Natural killer cell (primary cell): Measurements from ENCODE around the gene CLINT1. TPM values are rescaled to one million over a fixed set of nuclear protein-coding genes. Genes with fewer than 3 reads are reported as not detected.

Source experiments
- ATAC-seq, 3 donors: fragments of 150-1000 bp in 2 of 3; fragments of 200-7000 bp in 1 of 3; cut with Tn5 transposase; 1 replicate in 1 of 3; 2 replicates in 2 of 3; pipeline ENCODE4 v1.10.0; 2021; ENCODE audit warnings: mild to moderate bottlenecking in 2 of 3, moderate library complexity in 2 of 3
- DNase-seq, 2 donors: peaks; one replicate each; pipeline versions ENCODE4 v3.0.0 to v3.0.0-alpha.2; 2013 to 2021; ENCODE audit warnings: mixed read lengths in 1 of 2
- H3K27ac ChIP-seq: one replicate; pipeline ENCODE4 v1.5.1; 2013; ENCODE audit warnings: mild to moderate bottlenecking, low read length
- H3K27me3 ChIP-seq: one replicate; pipeline ENCODE4 v1.6.1; 2013; ENCODE audit warnings: low read length; ENCODE audit not compliant: control insufficient read depth, insufficient read depth
- H3K36me3 ChIP-seq: one replicate; pipeline ENCODE4 v1.6.1; 2013; ENCODE audit warnings: low read length; ENCODE audit not compliant: control insufficient read depth, insufficient read depth
- H3K4me1 ChIP-seq: one replicate; pipeline ENCODE4 v1.6.1; 2013; ENCODE audit warnings: low read length; ENCODE audit not compliant: control insufficient read depth, insufficient read depth
- H3K4me3 ChIP-seq: one replicate; pipeline ENCODE4 v1.5.1; 2013; ENCODE audit warnings: low read length
- H3K9me3 ChIP-seq: one replicate; pipeline ENCODE4 v1.6.1; 2013; ENCODE audit warnings: low read length; ENCODE audit not compliant: control insufficient read depth, insufficient read depth
- H3K27ac Mint-ChIP-seq, 2 donors: one replicate each; pipeline ENCODE4 v1.8.0; 2022; ENCODE audit warnings: mild to moderate bottlenecking in 2 of 2, mixed read lengths in 2 of 2, moderate library complexity in 1 of 2
- H3K27me3 Mint-ChIP-seq, 2 donors: one replicate each; pipeline ENCODE4 v1.8.0; 2022; ENCODE audit warnings: low read depth in 2 of 2, mixed read lengths in 2 of 2
- H3K36me3 Mint-ChIP-seq: one replicate; pipeline ENCODE4 v1.8.0; 2022; ENCODE audit warnings: mixed read lengths
- H3K4me1 Mint-ChIP-seq, 2 donors: one replicate each; pipeline ENCODE4 v1.8.0; 2022; ENCODE audit warnings: mixed read lengths in 2 of 2
- H3K4me3 Mint-ChIP-seq: one replicate; pipeline ENCODE4 v1.8.0; 2022; ENCODE audit warnings: mild to moderate bottlenecking, moderate library complexity, mixed read lengths
- H3K9me3 Mint-ChIP-seq, 2 donors: one replicate each; pipeline ENCODE4 v1.8.0; 2022; ENCODE audit warnings: mixed read lengths in 2 of 2
- WGBS: methylation state at CpG from one replicate; pipeline ENCODE4 v1.1.7; 2013; ENCODE audit warnings: missing lambda C conversion rate; ENCODE audit not compliant: insufficient coverage; 5-methylcytosine and 5-hydroxymethylcytosine counted together
- intact Hi-C: fragments of 100-400 bp; cut with micrococcal nuclease; formaldehyde crosslinking; loops from one replicate; pipeline ENCODE4 v1.14.2; 2022
- total RNA-seq, 4 donors: library from RNA; stranded (reverse); fragments of 120-200 nt in 1 of 4; gene quantifications; one replicate each; pipeline versions ENCODE4 v1.2.3 to v1.2.4, GENCODE V29; 2013 to 2022
- TF ChIP-seq, protein P1 (sequence below): fragments of 200-600 bp; IDR thresholded peaks from one replicate; pipeline ENCODE4 v1.8.0; 2022; ENCODE audit warnings: antibody characterized with exemption

CLINT1 gene
- total RNA-seq, result 100 to 1,000 TPM; 111 to 156 (median 132) TPM
- total RNA-seq (2013), result 97.3 TPM

DNA sequence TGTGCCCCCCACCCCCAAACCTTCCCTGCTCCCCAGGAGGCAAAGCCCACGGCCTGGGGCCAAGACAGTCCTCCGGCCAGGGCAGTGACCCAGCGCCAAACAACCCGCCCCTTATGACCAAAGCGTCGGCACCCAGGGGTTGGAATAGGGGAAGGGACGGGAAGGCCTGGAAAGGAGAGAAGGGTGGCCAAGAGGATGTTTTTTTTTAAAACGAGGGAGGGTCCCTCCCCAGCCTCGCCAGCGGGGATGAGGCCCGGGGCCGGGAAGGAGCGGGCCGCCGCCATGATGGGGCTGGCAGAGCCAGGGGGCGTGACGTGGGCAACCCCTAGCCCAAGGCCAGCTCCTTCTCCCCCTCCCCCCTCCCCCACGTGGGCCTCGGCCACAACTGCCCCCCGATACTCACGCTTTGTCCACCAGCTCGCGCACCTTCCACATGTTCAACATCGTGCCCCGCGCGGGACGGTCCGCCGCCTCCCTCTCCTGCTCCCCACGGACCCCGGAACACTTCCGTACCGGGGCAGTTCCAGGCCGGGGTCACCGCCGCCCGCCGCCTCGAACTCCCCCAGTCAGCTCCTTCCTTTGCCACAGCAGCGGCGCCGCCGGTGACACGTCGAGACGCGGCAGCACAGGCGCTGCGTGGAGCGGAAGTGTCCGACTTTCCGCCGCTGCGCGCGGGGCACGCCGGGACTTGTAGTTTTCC lies at the start of gene CLINT1:
CLINT1 (minus strand) TSS at position 619 of the 700 bp plus-strand sequence; CDS start at position 444, 175 bp downstream.
- DNase-seq (peak; percentile 82 to 94), ATAC-seq (peak; percentile 87 to 91 (median 91))
- H3K36me3 Mint-ChIP-seq, result no peaks in the 10 kb centered on the region
- peaks cover 10% of the 10 kb centered on the region for H3K4me1 ChIP-seq
- intact Hi-C loops, result loop anchor here (2.0 to 5.0 kb wide), 2 partner anchors 36 to 716 kb away; partner anchors contain the start of gene MED7
- TF ChIP-seq, protein P1, sequence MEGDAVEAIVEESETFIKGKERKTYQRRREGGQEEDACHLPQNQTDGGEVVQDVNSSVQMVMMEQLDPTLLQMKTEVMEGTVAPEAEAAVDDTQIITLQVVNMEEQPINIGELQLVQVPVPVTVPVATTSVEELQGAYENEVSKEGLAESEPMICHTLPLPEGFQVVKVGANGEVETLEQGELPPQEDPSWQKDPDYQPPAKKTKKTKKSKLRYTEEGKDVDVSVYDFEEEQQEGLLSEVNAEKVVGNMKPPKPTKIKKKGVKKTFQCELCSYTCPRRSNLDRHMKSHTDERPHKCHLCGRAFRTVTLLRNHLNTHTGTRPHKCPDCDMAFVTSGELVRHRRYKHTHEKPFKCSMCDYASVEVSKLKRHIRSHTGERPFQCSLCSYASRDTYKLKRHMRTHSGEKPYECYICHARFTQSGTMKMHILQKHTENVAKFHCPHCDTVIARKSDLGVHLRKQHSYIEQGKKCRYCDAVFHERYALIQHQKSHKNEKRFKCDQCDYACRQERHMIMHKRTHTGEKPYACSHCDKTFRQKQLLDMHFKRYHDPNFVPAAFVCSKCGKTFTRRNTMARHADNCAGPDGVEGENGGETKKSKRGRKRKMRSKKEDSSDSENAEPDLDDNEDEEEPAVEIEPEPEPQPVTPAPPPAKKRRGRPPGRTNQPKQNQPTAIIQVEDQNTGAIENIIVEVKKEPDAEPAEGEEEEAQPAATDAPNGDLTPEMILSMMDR, result no peak
- H3K27ac ChIP-seq, result peak within 1 kb of the TSS; percentile 93
- no peaks in the 10 kb centered on the region for H3K9me3 Mint-ChIP-seq
- H3K4me3 ChIP-seq, result peak within 1 kb of the TSS; percentile 96
- H3K4me3 Mint-ChIP-seq, result peak within 1 kb of the TSS; percentile 98
- no peaks in the 10 kb centered on the region for H3K9me3 ChIP-seq
- H3K27ac Mint-ChIP-seq, result peak within 1 kb of the TSS; percentile 98 to 99
- H3K36me3 ChIP-seq, result no peaks in the 10 kb centered on the region
- WGBS, result under 1% methylated on average over 59 of the region's 59 CpGs
- peaks cover 0 to 3% of the 10 kb centered on the region in 2 donors for H3K27me3 Mint-ChIP-seq
- no peaks in the 10 kb centered on the region for H3K27me3 ChIP-seq
- H3K4me1 Mint-ChIP-seq, result peaks cover 50 to 55% of the 10 kb centered on the region in 2 donors

DNA sequence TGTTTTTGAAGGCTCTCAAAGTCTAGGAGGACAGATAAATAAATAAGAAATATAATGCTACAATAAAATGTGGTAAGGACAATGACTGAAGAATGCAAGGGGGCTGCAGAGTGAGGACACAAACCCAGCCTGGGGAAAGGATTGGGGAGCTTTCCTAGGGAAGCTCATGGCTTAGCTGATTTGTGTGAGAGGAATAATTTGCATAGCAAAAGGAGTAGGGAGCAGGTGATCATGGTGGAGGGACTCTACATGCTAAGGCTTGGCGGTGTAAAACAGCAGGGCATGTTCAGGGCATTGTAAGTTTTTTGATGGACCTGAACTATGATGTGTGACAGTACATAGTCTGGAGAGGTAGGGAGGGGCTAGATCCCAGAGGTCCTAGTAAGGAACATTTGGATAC lies 49.5 kb upstream of the CLINT1 start:
- Histone ChIP-seq H3K27ac (no peak overlapping the region), H3K4me3 (no peak overlapping the region), H3K4me1 (no peaks in the 10 kb centered on the region), H3K27me3 (no peaks in the 10 kb centered on the region), H3K36me3 (no peaks in the 10 kb centered on the region), H3K9me3 (no peaks in the 10 kb centered on the region)
- ATAC-seq (no peak), DNase-seq (no peak)
- H3K4me3 Mint-ChIP-seq, result no peak overlapping the region
- WGBS, result 89% methylated on average over 1 of the region's 1 CpG
- H3K36me3 Mint-ChIP-seq, result no peaks in the 10 kb centered on the region
- H3K9me3 Mint-ChIP-seq, result no peaks in the 10 kb centered on the region
- intact Hi-C loops, result no loop called here
- peaks cover 0 to 6% of the 10 kb centered on the region in 2 donors for H3K27me3 Mint-ChIP-seq
- no peak overlapping the region for H3K27ac Mint-ChIP-seq
- TF ChIP-seq, protein P1, result no peak
- H3K4me1 Mint-ChIP-seq, result no peaks in the 10 kb centered on the region

DNA sequence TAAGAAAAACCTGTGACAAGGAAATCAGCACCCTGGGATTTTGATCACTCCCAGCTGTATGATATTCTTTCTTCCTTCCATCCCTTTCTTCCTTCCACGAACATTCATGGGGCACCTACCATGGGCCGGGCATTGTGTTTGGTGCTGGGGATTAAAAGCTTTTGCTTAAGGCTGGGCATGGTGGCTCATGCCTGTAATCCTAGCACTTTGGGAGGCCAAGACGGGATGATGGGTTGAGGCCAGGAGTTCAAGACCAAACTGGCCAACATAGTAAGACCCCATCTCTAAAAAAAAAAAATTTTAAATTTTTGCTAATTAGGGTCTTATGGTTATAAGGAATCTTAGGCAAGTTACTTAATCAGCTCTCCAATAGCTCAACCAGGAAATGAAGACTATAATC lies 48.5 kb upstream of the CLINT1 start:
- Mint-ChIP-seq H3K4me1 (no peaks in the 10 kb centered on the region), H3K27ac (no peak overlapping the region), H3K4me3 (no peak overlapping the region), H3K9me3 (no peaks in the 10 kb centered on the region), H3K36me3 (no peaks in the 10 kb centered on the region), H3K27me3 (peaks cover 0 to 6% of the 10 kb centered on the region in 2 donors)
- WGBS, result 100% methylated on average over 2 of the region's 3 CpGs
- ATAC-seq (no peak), DNase-seq (no peak)
- intact Hi-C loops, result no loop called here
- TF ChIP-seq, protein P1, result no peak
- Histone ChIP-seq H3K9me3 (no peaks in the 10 kb centered on the region), H3K4me3 (no peak overlapping the region), H3K4me1 (no peaks in the 10 kb centered on the region), H3K36me3 (no peaks in the 10 kb centered on the region), H3K27me3 (no peaks in the 10 kb centered on the region), H3K27ac (no peak overlapping the region)

DNA sequence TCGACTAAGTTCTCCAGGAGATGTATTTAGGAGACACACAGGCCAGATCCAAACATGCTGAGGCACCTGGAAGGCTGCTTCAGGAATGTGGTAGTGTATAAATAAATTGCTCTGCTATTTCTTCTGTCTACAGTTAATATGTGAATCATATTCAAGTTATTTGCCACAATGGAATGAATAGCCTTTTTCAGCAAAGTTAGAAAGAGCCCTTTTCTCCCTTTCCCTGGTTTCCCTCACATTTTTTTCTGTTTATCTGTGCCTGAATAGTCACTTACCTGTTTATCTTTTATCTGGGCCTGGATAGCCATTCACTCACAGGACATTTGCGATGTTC lies 44.1 kb upstream of the CLINT1 start:
- no peaks in the 10 kb centered on the region for H3K36me3 ChIP-seq
- H3K27ac ChIP-seq, result no peak overlapping the region
- Mint-ChIP-seq H3K27me3 (peaks cover 0 to 4% of the 10 kb centered on the region in 2 donors), H3K27ac (no peak overlapping the region), H3K4me1 (no peaks in the 10 kb centered on the region), H3K4me3 (no peak overlapping the region), H3K9me3 (no peaks in the 10 kb centered on the region), H3K36me3 (no peaks in the 10 kb centered on the region)
- DNase-seq (no peak), ATAC-seq (no peak)
- intact Hi-C loops, result no loop called here
- TF ChIP-seq, protein P1, result no peak
- 83% methylated on average over 2 of the region's 2 CpGs for WGBS
- no peaks in the 10 kb centered on the region for H3K27me3 ChIP-seq
- no peaks in the 10 kb centered on the region for H3K4me1 ChIP-seq
- no peak overlapping the region for H3K4me3 ChIP-seq
- no peaks in the 10 kb centered on the region for H3K9me3 ChIP-seq
